ENCODE data around the gene SPECC1L.

The SPECC1L gene

DNA sequence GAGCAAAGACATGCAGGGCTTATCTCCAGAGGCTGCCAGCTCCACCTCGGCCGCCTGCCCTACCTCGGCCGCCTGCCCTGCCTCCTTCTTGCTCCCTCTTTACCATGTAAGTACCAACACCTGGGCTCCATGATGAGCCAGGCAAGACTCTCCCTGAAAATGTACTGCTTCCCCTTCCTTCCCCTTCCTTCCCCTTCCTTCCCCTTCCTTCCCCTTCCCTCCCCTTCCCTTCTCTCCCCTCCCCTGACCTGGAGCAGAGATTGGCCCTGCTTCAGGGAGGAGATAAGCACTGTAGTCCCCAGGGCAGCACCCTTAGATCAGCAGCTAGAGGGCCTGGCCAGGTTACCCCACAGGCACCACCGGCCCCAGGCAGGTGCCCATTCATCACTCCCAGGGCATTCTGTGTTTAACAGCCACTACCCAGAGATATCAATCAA, 131.3 kb downstream of the SPECC1L start:
- DNase-seq (ENCODE audit: low read depth), result no peak

- no peak for DNase-seq (ENCODE audit: low read depth)
These were observed 132.0 kb downstream of the SPECC1L start for GRCh38 chr22:24402460-24403192.

- no peak for DNase-seq (ENCODE audit: low read depth)
These were observed 132.7 kb downstream of the SPECC1L start for GRCh38 chr22:24403346-24403745.

- no peak for DNase-seq (ENCODE audit: low read depth)
These were observed 134.1 kb downstream of the SPECC1L start for GRCh38 chr22:24404561-24405275.

GRCh38 chr22:24405631-24406321, 135.1 kb downstream of the SPECC1L start:
- DNase-seq (ENCODE audit: low read depth), result no peak

DNA sequence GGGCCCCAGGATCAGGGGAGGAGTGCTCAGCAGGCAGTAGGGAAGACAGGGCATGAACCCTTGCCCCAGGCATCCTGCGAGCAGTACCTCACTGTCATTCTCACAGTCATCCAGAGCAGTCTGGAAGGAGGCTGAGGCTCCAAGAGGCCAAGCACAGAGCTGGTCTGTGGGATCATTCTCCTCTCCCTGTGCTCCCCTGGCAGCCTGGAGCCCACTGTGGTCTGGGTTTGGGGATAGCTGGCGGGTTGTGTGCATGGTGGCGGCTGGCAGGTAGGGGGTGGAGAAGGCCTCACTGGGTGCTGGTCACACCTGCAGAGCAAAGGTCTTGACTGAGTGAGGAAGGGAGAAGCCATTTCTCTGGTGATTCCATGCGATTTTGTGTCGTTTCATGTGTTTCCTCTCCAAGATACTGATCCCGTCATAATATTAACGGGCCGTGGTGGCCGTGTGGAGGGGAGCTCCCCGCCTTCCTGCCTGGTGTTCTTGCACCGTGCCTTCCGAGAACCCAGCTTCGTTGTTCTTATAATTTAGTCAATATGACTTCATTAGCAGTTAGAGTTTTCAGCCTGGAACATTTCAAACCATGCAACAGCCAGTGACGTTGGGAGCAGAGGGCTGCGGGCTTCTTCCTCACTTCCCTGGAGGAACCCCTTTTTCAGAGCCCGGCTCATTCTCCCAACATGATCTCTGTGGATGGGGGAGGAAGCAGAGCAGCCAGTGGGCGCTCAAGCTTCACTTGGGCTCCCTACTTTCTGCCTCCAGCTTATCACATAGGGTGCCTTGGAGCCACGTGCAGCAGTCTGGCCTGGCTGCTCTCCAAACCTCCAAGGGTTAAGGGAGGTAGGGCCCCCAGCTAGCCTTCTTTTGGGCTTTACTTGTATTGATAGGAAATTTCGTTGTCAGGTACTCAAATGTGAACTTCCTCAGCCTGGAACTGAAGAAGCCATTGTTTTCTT, 136.0 kb downstream of the SPECC1L start:
- DNase-seq (ENCODE audit: low read depth), result no peak

- no peak for DNase-seq (ENCODE audit: low read depth)
These were observed 136.6 kb downstream of the SPECC1L start for GRCh38 chr22:24407278-24407665.

GRCh38 chr22:24407884-24408283, 137.3 kb downstream of the SPECC1L start:
- no peak for DNase-seq (ENCODE audit: low read depth)

DNA sequence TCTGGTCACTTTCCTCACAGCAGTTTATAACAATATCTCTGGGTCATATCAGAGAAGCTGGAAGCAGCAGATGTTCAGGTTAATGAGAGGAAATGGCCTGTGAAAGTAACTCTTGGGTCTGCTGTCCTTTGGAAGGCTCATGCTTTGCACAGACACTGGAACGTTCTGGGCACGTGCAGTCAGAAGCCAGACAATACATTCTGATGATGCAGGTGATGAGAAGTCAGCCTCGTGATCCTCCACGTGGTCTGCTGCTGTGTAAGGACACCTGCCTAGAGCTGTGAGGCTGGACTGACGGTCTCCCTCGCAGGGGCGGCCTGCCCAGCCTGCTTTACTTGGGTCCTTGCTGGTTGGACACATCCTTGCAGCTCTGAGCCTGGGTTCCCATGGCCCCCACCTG, 138.0 kb downstream of the SPECC1L start:
- DNase-seq (ENCODE audit: low read depth), result no peak

GRCh38 chr22:24409707-24410106, 139.1 kb downstream of the SPECC1L start:
- no peak for DNase-seq (ENCODE audit: low read depth)

DNA sequence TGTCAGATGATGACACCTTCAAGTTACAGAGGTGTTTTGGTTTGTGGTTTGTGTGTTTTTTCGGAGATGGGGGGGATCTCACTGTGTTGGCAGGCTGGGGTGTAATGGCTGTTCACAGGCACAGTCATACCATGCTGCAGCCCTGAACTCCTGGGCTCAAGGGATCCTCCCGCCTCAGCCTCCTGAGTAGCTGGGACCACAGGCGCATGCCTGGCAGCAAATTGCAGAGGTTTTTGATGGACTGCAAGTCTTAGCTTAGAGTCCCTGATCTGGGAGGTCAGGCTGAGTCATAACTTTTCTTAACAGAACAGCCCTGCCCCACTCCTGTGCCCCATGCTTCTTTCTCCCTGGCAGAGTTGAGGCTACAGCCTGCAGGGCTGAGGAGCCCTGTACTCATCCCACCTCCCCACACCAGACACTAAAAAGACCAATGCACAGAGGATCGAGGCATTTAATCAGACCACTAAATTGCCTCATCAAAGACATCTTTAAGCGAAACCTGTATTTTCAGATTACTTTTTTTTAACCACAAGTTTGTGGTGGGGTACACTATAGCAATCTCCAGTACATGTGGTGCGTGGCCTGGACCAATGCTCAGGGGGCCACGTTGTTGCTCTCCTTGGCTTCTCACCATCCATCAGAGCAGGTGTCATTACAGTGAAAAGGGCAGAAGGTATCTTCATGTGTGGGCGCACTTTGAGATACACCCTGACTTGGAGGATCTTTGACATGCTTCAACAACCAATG, 139.7 kb downstream of the SPECC1L start:
- DNase-seq (ENCODE audit: low read depth), result no peak

DNA sequence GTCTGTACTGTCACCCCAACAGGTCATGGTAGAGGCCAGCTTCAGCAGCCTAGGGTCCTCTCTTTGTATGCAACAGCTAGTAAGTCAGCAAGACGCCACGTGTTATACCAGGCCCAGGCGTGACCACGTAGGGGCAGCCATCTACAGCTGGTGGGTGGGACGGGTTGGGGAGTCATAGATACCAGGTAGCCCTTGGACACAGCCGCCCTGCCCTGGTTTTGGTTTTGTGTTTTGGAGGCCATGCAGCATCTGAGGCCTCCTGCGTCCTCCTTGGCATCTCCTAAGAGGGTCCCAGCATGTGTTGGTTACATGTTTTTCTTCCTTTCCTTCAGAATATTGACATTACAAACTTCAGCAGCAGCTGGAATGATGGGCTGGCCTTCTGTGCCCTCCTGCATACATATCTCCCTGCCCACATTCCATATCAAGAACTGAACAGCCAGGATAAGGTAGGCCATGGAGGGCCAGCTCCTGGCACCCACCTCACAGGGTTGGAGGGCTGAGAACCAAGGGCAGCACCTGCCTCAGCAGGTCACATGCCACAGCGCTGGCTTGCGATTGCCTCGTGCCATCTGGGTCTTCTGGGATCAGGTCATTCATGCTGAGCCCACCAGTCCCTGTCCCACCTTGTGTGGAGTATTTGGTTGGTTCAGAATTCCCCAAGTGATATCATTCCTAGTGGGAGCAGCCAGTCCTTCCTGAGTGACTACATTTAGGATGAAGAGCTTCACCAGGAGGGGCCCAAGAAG, 140.8 kb downstream of the SPECC1L start:
- no peak for DNase-seq (ENCODE audit: low read depth)

DNA sequence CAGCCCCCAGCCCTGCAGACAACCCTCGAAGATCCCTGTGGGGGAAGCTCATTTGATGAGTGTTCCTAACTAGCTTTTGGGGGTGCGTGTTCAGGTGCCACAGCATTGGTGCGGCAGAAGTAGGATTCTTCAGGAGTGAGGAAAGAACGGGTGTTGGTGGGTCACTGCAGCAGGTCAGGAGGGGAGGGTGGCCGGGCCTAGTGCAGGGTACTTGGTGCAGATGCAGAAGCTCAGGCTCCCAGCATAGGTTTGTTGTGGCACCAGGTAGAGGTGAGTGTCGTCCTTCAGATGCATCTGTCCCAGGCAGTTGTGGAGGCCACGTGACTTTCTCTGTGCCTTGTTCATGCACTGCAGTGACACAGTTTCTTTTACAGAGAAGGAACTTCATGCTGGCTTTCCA, 141.6 kb downstream of the SPECC1L start:
- no peak for DNase-seq (ENCODE audit: low read depth)

- DNase-seq (ENCODE audit: low read depth), result no peak
These were observed 142.6 kb downstream of the SPECC1L start for GRCh38 chr22:24413271-24413670.

DNA sequence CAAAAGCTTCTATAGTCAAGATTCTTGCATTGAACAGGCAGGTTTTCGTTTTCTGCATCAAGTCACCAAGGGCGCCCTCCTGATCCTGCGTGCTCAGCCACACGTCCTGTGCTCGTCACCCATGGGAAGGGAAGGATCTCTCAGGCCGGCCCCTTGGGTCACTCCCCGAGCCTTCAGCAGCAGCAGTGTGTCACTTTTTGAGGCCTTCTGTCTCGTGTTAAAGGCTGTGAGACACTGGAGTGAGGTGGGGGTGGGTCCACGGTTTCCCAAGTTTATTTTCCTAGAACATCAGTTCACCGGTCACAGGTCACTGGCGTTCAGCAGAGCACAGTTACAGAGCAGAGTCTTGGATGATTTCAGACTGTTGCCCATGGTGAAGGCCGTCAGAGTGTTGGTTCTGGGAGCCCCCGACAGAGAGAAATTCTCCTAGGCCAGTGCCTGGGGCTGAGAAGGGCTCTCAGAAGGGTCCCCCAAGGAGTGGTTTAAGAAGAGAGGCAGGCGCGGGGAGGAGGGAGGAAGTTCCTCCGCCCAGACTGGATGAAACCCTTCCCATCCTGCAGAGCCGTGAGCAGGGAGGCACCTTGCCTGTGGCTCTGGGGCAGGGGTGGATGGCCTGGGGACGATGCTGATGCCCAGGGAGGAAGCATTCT, 143.2 kb downstream of the SPECC1L start:
- DNase-seq (ENCODE audit: low read depth), result no peak

- DNase-seq (ENCODE audit: low read depth), result no peak
These were observed 143.9 kb downstream of the SPECC1L start for GRCh38 chr22:24414523-24414922.

- DNase-seq (ENCODE audit: low read depth), result no peak
These were observed 144.6 kb downstream of the SPECC1L start for GRCh38 chr22:24414984-24415945.

- DNase-seq (ENCODE audit: low read depth), result no peak
These were observed 145.5 kb downstream of the SPECC1L start for GRCh38 chr22:24416095-24416494.

DNA sequence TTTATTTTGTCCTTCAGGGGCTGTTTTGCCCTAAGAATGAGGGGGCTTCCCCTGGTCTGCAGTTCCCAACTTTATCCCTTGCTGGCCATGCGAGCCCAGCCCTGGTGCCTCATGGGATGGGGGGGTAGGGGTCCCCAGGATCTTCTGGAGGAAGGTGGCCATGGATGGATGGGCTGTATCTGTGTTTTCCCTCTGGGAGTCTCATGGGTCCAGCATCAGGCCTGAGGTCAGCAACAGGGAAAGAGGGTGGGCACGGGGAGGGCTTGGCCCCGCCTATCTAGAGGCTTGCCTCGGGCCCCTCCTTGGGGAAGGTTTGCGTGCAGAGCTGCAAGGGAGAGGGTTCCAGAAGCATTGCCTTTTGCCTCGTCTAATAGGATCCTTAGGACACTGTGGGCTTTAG, 146.0 kb downstream of the SPECC1L start:
- no peak for DNase-seq (ENCODE audit: low read depth)

Data from stimulated activated CD8-positive, alpha-beta memory T cell treated with anti-CD3 and anti-CD28 coated beads, Interleukin-15, amount 100 ng/mL, for 1 hour (primary cell).